HepG2 (cell line): Measurements from ENCODE around the gene PAPOLA. TPM values are rescaled to one million over a fixed set of nuclear protein-coding genes. Genes with fewer than 3 reads are reported as not detected.

Experiments
- HOXA7 ChIP-seq: sonication (generic); formaldehyde crosslinking; IDR thresholded peaks from 2 replicates; pipeline ENCODE4 v1.8.1; 2022; ENCODE audit warnings: mild to moderate bottlenecking, missing genetic modification reagents, moderate library complexity
- KLF15 ChIP-seq: sonication (generic); formaldehyde crosslinking; IDR thresholded peaks from 2 replicates; pipeline ENCODE4 v1.8.1; 2023; ENCODE audit warnings: borderline replicate concordance, mild to moderate bottlenecking, inconsistent platforms, missing genetic modification reagents, mixed read lengths
- MATR3 ChIP-seq: sonication (generic); formaldehyde crosslinking; IDR thresholded peaks from 2 replicates; pipeline ENCODE4 v1.4.0; 2020; ENCODE audit warnings: missing genetic modification reagents
- NBN ChIP-seq: fragments of 450-650 bp; conservative IDR thresholded peaks from 2 replicates; pipeline ENCODE4 v1.6.1; 2017
- NFIC ChIP-seq: IDR thresholded peaks from 2 replicates; pipeline ENCODE4 v1.6.1; 2012; ENCODE audit warnings: mild to moderate bottlenecking, low read length, inconsistent platforms
- PTBP1 ChIP-seq: fragments of 200-400 bp; formaldehyde crosslinking; IDR thresholded peaks from 2 replicates; pipeline ENCODE4 v1.6.1; 2018; ENCODE audit warnings: low read length, low read depth; ENCODE audit not compliant: poor library complexity, severe bottlenecking
- RFX3 ChIP-seq: IDR thresholded peaks from 2 replicates; pipeline ENCODE4 v1.6.1; 2016; ENCODE audit warnings: missing biosample characterization, missing genetic modification reagents
- RXRB ChIP-seq: IDR thresholded peaks from 2 replicates; pipeline ENCODE4 v1.6.1; 2016; ENCODE audit warnings: borderline replicate concordance, missing genetic modification reagents, missing compliant biosample characterization
- SP2 ChIP-seq: sonication (generic); formaldehyde crosslinking; IDR thresholded peaks from 2 replicates; pipeline ENCODE4 v1.5.1; 2020; ENCODE audit warnings: mild to moderate bottlenecking, missing genetic modification reagents
- TOE1 ChIP-seq: sonication (generic); formaldehyde crosslinking; IDR thresholded peaks from 2 replicates; pipeline ENCODE4 v1.4.0; 2020; ENCODE audit warnings: mild to moderate bottlenecking, missing genetic modification reagents
- ZNF333 ChIP-seq: sonication (generic); formaldehyde crosslinking; IDR thresholded peaks from 2 replicates; pipeline ENCODE4 v1.4.0; 2020; ENCODE audit warnings: mild to moderate bottlenecking, missing genetic modification reagents, borderline replicate concordance
- ZNF468 ChIP-seq: sonication (generic); formaldehyde crosslinking; IDR thresholded peaks from 2 replicates; pipeline ENCODE4 v1.8.0; 2022; ENCODE audit warnings: mild to moderate bottlenecking, moderate library complexity, missing genetic modification reagents
- ZNF510 ChIP-seq: sonication (generic); formaldehyde crosslinking; IDR thresholded peaks from 2 replicates; pipeline ENCODE4 v1.4.0; 2020; ENCODE audit warnings: low read depth, mild to moderate bottlenecking, missing genetic modification reagents
- ZNF772 ChIP-seq: sonication (generic); formaldehyde crosslinking; IDR thresholded peaks from 2 replicates; pipeline ENCODE4 v1.5.0; 2020; ENCODE audit warnings: mild to moderate bottlenecking, missing genetic modification reagents
- ZNF841 ChIP-seq: sonication (generic); formaldehyde crosslinking; IDR thresholded peaks from 2 replicates; pipeline ENCODE4 v1.8.1; 2023; ENCODE audit warnings: missing genetic modification reagents, borderline replicate concordance
- polyA plus RNA-seq, 8 experiments: library from polyadenylated mRNA; depleted of rRNA in 3 of 8; stranded (reverse) in 7 of 8; unstranded in 1 of 8; fragments of >200 nt; fragmentation: Illumina TruSeq in 4 of 8; extraction: Trizol in 4 of 8; gene quantifications; 2 replicates each; pipeline versions ENCODE4 v1.2.1 to v1.2.3, GENCODE V29; 2011 to 2016; ENCODE audit warnings: low read depth in 4 of 8, missing spikeins in 1 of 8, mixed read lengths in 1 of 8; ENCODE audit not compliant: insufficient read depth in 1 of 8
- total RNA-seq, 5 experiments: library from RNA; depleted of rRNA; stranded (reverse); fragments of >200 nt; fragmentation: Illumina TruSeq; extraction: Trizol; gene quantifications; 2 replicates each; pipeline ENCODE4 v1.2.3, GENCODE V29; 2016; ENCODE audit warnings: low read depth in 1 of 5
- TF ChIP-seq, protein P1 (sequence below): sonication (generic); formaldehyde crosslinking; IDR thresholded peaks from 2 replicates; pipeline ENCODE4 v1.4.0; 2020; ENCODE audit warnings: missing genetic modification reagents
- TF ChIP-seq, protein P2 (sequence below): IDR thresholded peaks from 2 replicates; pipeline ENCODE4 v1.6.1; 2016
- TF ChIP-seq, protein P3 (sequence below): sonication (generic); IDR thresholded peaks from 2 replicates; pipeline ENCODE4 v1.6.1; 2016; ENCODE audit warnings: low read depth, borderline replicate concordance
- TF ChIP-seq, protein P4 (sequence below): IDR thresholded peaks from 2 replicates; pipeline ENCODE4 v1.6.1; 2018; ENCODE audit warnings: missing genetic modification reagents, mild to moderate bottlenecking, missing compliant biosample characterization

The PAPOLA gene
- total and polyA plus RNA-seq, 2 of the 13 experiments (the other 11 are each of a cell fraction or from before 2014, with no cell fraction given) = 103 to 151 TPM

DNA sequence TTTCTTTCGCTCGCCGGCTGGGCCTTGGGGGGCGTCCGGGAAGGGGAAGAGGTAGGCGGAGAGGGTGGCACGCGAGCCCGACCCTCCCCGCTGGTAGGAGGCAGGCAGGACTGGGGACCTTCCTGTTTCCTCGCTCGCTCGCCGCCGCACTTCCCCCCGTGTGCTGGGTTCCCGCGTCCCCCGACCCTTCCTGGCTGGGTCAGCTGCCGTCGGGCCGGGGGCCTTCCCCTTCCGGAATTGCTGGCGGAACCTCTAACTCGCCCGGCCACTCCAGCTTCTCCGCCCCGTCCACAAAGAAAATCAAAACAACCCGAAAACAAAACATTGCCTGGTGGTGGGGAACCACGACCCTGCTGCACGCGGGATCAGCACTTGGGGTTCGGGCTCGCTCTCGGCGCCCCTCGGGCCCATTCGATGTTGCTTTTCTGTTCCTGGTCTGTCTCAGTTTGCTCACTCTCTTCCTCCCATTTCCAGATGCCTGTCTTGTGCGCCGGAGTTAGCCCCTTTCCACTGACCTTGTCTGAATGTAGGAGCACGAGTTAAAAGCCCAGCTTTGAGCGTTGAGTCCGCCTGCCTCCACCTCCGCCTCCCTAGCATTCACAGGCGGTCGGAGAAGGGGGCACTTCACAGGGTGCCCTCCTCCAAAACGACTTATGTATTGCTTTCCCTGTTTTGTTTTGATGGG lies 581 bp downstream of the PAPOLA start (continued):
- TF ChIP-seq, protein P1, sequence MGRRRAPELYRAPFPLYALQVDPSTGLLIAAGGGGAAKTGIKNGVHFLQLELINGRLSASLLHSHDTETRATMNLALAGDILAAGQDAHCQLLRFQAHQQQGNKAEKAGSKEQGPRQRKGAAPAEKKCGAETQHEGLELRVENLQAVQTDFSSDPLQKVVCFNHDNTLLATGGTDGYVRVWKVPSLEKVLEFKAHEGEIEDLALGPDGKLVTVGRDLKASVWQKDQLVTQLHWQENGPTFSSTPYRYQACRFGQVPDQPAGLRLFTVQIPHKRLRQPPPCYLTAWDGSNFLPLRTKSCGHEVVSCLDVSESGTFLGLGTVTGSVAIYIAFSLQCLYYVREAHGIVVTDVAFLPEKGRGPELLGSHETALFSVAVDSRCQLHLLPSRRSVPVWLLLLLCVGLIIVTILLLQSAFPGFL (CRISPR knock-in tag) = no peak
- TF ChIP-seq HOXA7 (CRISPR knock-in tag) (no peak), NBN (no peak), ZNF510 (CRISPR knock-in tag) (no peak), NFIC (no peak), RXRB (CRISPR knock-in tag) (no peak), MATR3 (CRISPR knock-in tag) (no peak), SP2 (CRISPR knock-in tag) (no peak), ZNF772 (CRISPR knock-in tag) (no peak), KLF15 (no peak), ZNF333 (CRISPR knock-in tag) (no peak), TOE1 (CRISPR knock-in tag) (no peak), PTBP1 (no peak), ZNF468 (no peak), ZNF841 (CRISPR knock-in tag) (no peak), RFX3 (CRISPR knock-in tag) (no peak)
- TF ChIP-seq, protein P2, sequence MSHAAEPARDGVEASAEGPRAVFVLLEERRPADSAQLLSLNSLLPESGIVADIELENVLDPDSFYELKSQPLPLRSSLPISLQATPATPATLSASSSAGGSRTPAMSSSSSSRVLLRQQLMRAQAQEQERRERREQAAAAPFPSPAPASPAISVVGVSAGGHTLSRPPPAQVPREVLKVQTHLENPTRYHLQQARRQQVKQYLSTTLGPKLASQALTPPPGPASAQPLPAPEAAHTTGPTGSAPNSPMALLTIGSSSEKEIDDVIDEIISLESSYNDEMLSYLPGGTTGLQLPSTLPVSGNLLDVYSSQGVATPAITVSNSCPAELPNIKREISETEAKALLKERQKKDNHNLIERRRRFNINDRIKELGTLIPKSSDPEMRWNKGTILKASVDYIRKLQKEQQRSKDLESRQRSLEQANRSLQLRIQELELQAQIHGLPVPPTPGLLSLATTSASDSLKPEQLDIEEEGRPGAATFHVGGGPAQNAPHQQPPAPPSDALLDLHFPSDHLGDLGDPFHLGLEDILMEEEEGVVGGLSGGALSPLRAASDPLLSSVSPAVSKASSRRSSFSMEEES (CRISPR knock-in tag) = no peak
- TF ChIP-seq, protein P3, sequence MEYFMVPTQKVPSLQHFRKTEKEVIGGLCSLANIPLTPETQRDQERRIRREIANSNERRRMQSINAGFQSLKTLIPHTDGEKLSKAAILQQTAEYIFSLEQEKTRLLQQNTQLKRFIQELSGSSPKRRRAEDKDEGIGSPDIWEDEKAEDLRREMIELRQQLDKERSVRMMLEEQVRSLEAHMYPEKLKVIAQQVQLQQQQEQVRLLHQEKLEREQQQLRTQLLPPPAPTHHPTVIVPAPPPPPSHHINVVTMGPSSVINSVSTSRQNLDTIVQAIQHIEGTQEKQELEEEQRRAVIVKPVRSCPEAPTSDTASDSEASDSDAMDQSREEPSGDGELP = peak; percentile 40; the same call in 1 of the 2 replicates
- TF ChIP-seq, protein P4, sequence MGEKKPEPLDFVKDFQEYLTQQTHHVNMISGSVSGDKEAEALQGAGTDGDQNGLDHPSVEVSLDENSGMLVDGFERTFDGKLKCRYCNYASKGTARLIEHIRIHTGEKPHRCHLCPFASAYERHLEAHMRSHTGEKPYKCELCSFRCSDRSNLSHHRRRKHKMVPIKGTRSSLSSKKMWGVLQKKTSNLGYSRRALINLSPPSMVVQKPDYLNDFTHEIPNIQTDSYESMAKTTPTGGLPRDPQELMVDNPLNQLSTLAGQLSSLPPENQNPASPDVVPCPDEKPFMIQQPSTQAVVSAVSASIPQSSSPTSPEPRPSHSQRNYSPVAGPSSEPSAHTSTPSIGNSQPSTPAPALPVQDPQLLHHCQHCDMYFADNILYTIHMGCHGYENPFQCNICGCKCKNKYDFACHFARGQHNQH (CRISPR knock-in tag) = no peak
